Gastrocnemius medialis (tissue), 4 donors: ENCODE data around the gene WDR76.

Experiments
- CTCF ChIP-seq, 5 experiments: fragments of 450-650 bp in 3 of 5; fragments of 200-600 bp in 2 of 5; sonication (generic) in 2 of 5; IDR thresholded peaks in 4 of 5; conservative IDR thresholded peaks in 1 of 5; 1 replicate in 4 of 5; 2 replicates in 1 of 5; pipeline ENCODE4 v1.5.1; 2016 to 2019; ENCODE audit warnings: antibody characterized with exemption in 5 of 5, mild to moderate bottlenecking in 3 of 5, moderate library complexity in 3 of 5
- POLR2A ChIP-seq, 2 donors: fragments of 450-650 bp; IDR thresholded peaks; one replicate each; pipeline ENCODE4 v1.6.1; 2017; ENCODE audit warnings: antibody characterized with exemption in 2 of 2, mild to moderate bottlenecking in 2 of 2, moderate library complexity in 2 of 2

- TF ChIP-seq CTCF (IDR thresholded peaks at IDR 0.05 in 4 of 5, conservative IDR thresholded peaks at IDR 0.05 in 1 of 5) (no peak), POLR2A (IDR thresholded peaks at IDR 0.05) (no peak)
Measured at GRCh38 chr15:43852607-43853006, 25.8 kb downstream of the WDR76 start.
